Activated CD8-positive, alpha-beta memory T cell treated with anti-CD3 and anti-CD28 coated beads, Interleukin-2, amount 50 U/mL, for 48 hours (primary cell): ENCODE measurements around the gene HK3.
A peak's percentile ranks its signal among the peaks of the same experiment; 100 is the strongest.

Experiments
- DNase-seq: peaks from one replicate; pipeline ENCODE4 v3.0.0-alpha.2; 2020

Gene HK3

GRCh38 chr5:176899296-176899891 is at the start of gene HK3:
TSS of gene HK3 (minus strand) at chr5:176899346. CDS start at chr5:176896159, 3,187 bp downstream.
- peak; percentile 49 for DNase-seq

GRCh38 chr5:176948458-176948857 is 49.3 kb upstream of the HK3 start:
- no peak for DNase-seq

- no peak for DNase-seq
These were observed 48.7 kb upstream of the HK3 start for GRCh38 chr5:176947847-176948246.

- DNase-seq: no peak
These were observed 45.1 kb upstream of the HK3 start for GRCh38 chr5:176944268-176944667.

GRCh38 chr5:176943816-176944215 is 44.7 kb upstream of the HK3 start:
- no peak for DNase-seq

- DNase-seq: no peak
These were observed 42.8 kb upstream of the HK3 start for GRCh38 chr5:176941951-176942350.

- no peak for DNase-seq
These were observed 39.3 kb upstream of the HK3 start for GRCh38 chr5:176938472-176938871.

GRCh38 chr5:176935017-176935416 is 35.9 kb upstream of the HK3 start:
- no peak for DNase-seq

- DNase-seq: no peak
These were observed 35.3 kb upstream of the HK3 start for GRCh38 chr5:176934309-176934930.

GRCh38 chr5:176929654-176930053 is 30.5 kb upstream of the HK3 start:
- no peak for DNase-seq

GRCh38 chr5:176927562-176927961 is 28.4 kb upstream of the HK3 start:
- DNase-seq: no peak

GRCh38 chr5:176922817-176923216 is 23.7 kb upstream of the HK3 start:
- no peak for DNase-seq

- DNase-seq: no peak
These were observed 22.6 kb upstream of the HK3 start for GRCh38 chr5:176921714-176922113.

GRCh38 chr5:176918613-176919012 is 19.5 kb upstream of the HK3 start:
- no peak for DNase-seq

- no peak for DNase-seq
These were observed 17.2 kb upstream of the HK3 start for GRCh38 chr5:176916337-176916736.

GRCh38 chr5:176915906-176916305 is 16.8 kb upstream of the HK3 start:
- DNase-seq: no peak

GRCh38 chr5:176912115-176912514 is 13.0 kb upstream of the HK3 start:
- no peak for DNase-seq

GRCh38 chr5:176908675-176909368 is 9.7 kb upstream of the HK3 start:
- DNase-seq: no peak

- no peak for DNase-seq
These were observed 7.7 kb upstream of the HK3 start for GRCh38 chr5:176906796-176907195.

- DNase-seq: no peak
These were observed 7.0 kb upstream of the HK3 start for GRCh38 chr5:176906126-176906525.

GRCh38 chr5:176904276-176904675 is 5.1 kb upstream of the HK3 start:
- DNase-seq: no peak

GRCh38 chr5:176902911-176903664 is 3.9 kb upstream of the HK3 start:
- no peak for DNase-seq

GRCh38 chr5:176902102-176902814 is 3.1 kb upstream of the HK3 start:
- no peak for DNase-seq
